Measurements from ENCODE around the gene KIF5B. TPM values are rescaled to one million over a fixed set of nuclear protein-coding genes. Genes with fewer than 3 reads are reported as not detected.
"Not testable (repeated sequence)": the region's sequence is repeated elsewhere in the genome, so short reads cannot be mapped to it uniquely, and the experiment has no call there.

The KIF5B gene
- total and polyA plus RNA-seq, 12 donors, result 30.1 to 205 (median 155) TPM

DNA sequence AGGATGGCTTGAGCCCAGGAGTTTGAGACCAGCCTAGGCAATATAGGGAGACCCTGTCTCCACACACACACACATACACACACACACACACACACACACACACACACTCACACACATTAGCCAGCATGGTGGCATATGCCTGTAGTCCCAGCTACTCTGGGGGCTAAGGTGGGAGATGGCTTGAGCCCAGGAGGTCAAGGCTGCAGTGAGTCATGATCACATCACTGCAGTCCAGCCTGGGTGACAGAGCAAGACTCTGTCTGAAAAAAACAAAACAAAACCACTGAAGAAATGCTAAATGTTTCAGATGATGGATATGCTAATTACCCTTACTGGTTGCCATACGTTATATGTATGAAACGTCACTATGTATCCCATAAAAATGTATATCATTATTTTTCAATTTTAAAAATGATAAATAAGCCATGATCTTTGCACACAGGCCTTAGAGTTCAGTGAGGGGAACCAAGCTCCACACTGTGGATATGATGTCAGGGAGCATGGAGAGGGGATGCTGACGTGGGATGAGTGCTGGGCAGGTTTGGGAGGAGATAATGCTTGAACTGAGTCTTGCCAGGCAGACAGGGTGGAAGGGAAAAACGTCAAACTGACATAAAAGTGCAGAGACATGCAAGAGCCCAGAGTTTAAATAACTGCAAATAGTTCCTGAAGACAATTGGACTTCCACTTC lies 81.6 kb downstream of the KIF5B start:
- Histone ChIP-seq H3K27me3 (peaks cover 0 to 7% (median 0%) of the 10 kb centered on the region in 7 donors), H3K27ac (no peak overlapping the region), H3K4me1 (peaks cover 0 to 31% (median 0%) of the 10 kb centered on the region in 9 donors), H3K4me3 (no peak overlapping the region), H3K9me3 (no peaks in the 10 kb centered on the region), H3K36me3 (no peaks in the 10 kb centered on the region)
- no peak for ATAC-seq
- no peak for DNase-seq
- TF ChIP-seq, protein P1, sequence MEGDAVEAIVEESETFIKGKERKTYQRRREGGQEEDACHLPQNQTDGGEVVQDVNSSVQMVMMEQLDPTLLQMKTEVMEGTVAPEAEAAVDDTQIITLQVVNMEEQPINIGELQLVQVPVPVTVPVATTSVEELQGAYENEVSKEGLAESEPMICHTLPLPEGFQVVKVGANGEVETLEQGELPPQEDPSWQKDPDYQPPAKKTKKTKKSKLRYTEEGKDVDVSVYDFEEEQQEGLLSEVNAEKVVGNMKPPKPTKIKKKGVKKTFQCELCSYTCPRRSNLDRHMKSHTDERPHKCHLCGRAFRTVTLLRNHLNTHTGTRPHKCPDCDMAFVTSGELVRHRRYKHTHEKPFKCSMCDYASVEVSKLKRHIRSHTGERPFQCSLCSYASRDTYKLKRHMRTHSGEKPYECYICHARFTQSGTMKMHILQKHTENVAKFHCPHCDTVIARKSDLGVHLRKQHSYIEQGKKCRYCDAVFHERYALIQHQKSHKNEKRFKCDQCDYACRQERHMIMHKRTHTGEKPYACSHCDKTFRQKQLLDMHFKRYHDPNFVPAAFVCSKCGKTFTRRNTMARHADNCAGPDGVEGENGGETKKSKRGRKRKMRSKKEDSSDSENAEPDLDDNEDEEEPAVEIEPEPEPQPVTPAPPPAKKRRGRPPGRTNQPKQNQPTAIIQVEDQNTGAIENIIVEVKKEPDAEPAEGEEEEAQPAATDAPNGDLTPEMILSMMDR (IDR thresholded peaks at IDR 0.05), result no peak
- intact Hi-C loops (cut with DNase I), result no loop called here
- 84 to 87% methylated on average over 4 of the region's 4 CpGs for WGBS, 2 donors

DNA sequence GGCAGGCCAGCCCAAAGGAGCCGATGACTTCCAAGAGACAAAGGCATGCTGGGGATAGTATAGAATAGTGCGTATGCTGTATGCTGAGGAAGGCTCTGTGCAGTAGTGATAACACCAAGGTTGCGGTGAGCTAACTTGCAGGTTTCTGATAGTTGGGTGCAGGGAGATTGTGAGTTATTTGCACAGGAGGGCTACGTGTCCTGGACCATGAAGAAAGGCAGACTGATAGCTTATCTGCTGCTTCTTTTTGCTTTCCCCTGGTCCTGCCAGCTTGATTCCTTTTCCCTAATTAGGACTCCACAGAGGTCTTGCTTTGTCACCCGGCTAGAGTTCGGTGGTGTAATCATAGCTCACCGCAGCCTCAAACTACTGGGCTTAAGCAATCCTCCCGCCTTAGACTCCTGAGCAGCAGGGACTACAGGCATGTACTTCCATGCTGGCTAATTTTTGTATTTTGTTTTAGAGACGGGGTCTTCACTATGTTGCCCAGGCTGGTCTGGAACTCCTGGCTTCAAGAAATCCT lies 83.6 kb downstream of the KIF5B start:
- ATAC-seq (peak in 2 of 8 donors; percentile 37 to 41), DNase-seq (no peak)
- intact Hi-C loops (cut with DNase I), result no loop called here
- H3K27ac ChIP-seq, result no peak overlapping the region
- H3K4me3 ChIP-seq, result no peak overlapping the region
- 67 to 77% methylated on average over 9 of the region's 9 CpGs for WGBS, 2 donors
- H3K36me3 ChIP-seq, result no peaks in the 10 kb centered on the region
- TF ChIP-seq, protein P1 (IDR thresholded peaks at IDR 0.05), result no peak
- H3K4me1 ChIP-seq, result peaks cover 0 to 23% (median 0%) of the 10 kb centered on the region in 9 donors
- no peaks in the 10 kb centered on the region for H3K9me3 ChIP-seq
- H3K27me3 ChIP-seq, result peaks cover 0 to 7% (median 0%) of the 10 kb centered on the region in 7 donors

DNA sequence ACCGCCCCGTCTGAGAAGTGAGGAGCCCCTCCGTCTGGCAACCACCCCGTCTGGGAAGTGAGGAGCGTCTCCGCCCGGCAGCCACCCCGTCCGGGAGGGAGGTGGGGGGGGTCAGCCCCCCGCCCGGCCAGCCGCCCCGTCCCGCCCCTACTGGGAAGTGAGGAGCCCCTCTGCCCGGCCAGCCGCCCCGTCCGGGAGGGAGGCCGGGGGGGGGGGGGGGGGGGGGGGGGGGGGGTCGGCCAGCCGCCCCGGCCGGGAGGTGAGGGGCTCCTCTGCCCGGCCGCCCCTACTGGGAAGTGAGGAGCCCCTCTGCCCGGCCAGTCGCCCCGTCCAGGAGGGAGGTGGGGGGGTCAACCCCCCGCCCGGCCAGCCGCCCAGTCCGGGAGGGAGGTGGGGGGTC lies 86.4 kb downstream of the KIF5B start:
- H3K4me1 ChIP-seq, result peaks cover 0 to 10% (median 0%) of the 10 kb centered on the region in 9 donors
- WGBS, 2 donors, result no CpG with 5 or more reads among the region's 32 CpGs
- H3K9me3 ChIP-seq; ATAC-seq; H3K36me3 ChIP-seq; DNase-seq; H3K27ac ChIP-seq; intact Hi-C loops (cut with DNase I); H3K27me3 ChIP-seq; H3K4me3 ChIP-seq: not testable (repeated sequence)

DNA sequence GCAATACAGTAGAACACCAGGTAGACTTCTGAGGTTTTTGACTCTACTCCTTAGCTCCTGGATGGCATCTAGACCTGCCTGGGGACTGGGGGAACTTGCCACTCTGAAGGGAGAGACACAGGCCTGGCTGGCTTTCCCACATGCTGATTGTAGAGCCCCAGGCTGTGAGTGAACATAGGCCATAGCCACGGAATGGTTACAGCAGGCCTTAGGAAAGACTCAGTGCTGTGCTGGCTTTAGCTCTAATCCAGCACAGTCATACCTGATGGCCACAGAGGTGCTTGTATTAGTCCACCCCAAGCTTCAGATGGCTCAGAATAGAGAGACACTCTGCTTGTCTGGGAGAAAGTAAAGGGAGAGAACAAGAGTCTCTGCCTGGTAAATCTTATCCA lies 92.6 kb downstream of the KIF5B start:
- Histone ChIP-seq H3K27ac (no peak overlapping the region), H3K9me3 (no peaks in the 10 kb centered on the region), H3K27me3 (no peaks in the 10 kb centered on the region), H3K4me1 (peaks cover 0 to 51% (median 0%) of the 10 kb centered on the region in 9 donors), H3K36me3 (no peaks in the 10 kb centered on the region), H3K4me3 (no peak overlapping the region)
- TF ChIP-seq, protein P1 (IDR thresholded peaks at IDR 0.05), result no peak
- DNase-seq, result no peak
- ATAC-seq, result no peak
- WGBS, 2 donors, result 88 to 95% methylated on average over 1 of the region's 1 CpG
- intact Hi-C loops (cut with DNase I), result no loop called here
